NT2/D1 (cell line): ENCODE data around the gene TFF1.
A peak's percentile ranks its signal among the peaks of the same experiment; 100 is the strongest.

Experiments
- DNase-seq: peaks from one replicate; pipeline ENCODE4 v3.0.0-alpha.2; 2011; ENCODE audit warnings: low read depth, low spot score
- H3K27me3 ChIP-seq: 2 replicates; pipeline ENCODE4 v1.6.0; 2011; ENCODE audit warnings: mild to moderate bottlenecking; ENCODE audit not compliant: insufficient read length, insufficient read depth
- H3K36me3 ChIP-seq: 2 replicates; pipeline ENCODE4 v1.6.1; 2011; ENCODE audit warnings: mild to moderate bottlenecking, low read length, mixed read lengths; ENCODE audit not compliant: insufficient read depth, insufficient read length
- H3K4me1 ChIP-seq: 2 replicates; pipeline ENCODE4 v1.5.1; 2011; ENCODE audit not compliant: insufficient read depth, insufficient read length
- H3K4me3 ChIP-seq: 2 replicates; pipeline ENCODE4 v1.5.1; 2011; ENCODE audit warnings: low read depth; ENCODE audit not compliant: insufficient read length
- H3K9ac ChIP-seq: 2 replicates; pipeline ENCODE4 v1.6.0; 2011; ENCODE audit warnings: low read depth; ENCODE audit not compliant: insufficient read length
- H3K9me3 ChIP-seq: 2 replicates; pipeline ENCODE4 v1.5.1; 2011; ENCODE audit warnings: mild to moderate bottlenecking, low read length; ENCODE audit not compliant: insufficient read depth
- SUZ12 ChIP-seq: IDR thresholded peaks from 2 replicates; pipeline ENCODE4 v1.6.1; 2011; ENCODE audit not compliant: insufficient read length, insufficient read depth; ENCODE audit errors: extremely low read depth
- YY1 ChIP-seq: IDR thresholded peaks from 2 replicates; pipeline ENCODE4 v1.6.1; 2011; ENCODE audit not compliant: insufficient read length, insufficient read depth
- ZNF274 ChIP-seq: IDR thresholded peaks from 2 replicates; pipeline ENCODE4 v1.6.1; 2011; ENCODE audit warnings: mild to moderate bottlenecking, low read depth, low read length

Gene TFF1

DNA sequence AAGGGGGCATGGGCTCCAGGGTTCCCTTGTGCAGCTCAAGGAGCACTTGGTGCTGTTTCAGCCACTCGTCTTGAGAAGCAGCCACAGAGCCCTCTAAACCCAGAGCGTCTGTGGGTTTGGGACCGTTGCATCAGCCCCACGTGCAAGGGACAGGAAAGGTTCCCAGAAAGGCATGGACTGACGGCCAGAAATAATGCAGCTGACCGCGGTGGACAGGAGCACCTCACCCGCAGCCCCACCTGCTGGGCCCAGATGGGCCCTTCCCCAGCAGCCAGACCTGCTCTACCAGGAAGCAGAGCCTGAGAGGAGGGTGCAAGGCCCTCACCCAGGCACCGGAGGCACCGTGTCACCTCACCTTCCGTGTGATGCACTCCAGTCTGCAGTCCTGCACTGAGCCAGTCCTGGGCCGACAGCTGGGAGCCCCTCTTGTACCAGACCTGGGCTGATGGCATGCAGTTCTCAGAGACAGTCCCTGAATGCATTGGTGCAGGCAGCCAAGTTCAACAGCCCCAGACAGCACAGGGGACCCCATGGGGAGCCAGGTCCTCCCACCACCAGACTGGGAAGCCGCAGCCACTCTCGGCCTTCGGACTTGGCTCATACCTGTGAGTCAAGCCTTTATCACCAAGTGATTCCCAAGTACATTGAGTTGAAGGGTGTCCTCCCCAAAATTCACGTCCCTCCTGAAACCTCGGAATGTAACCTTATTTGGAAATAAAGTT lies 46.3 kb downstream of the TFF1 start:
- H3K4me3 ChIP-seq: no peak overlapping the region
- no peaks in the 10 kb centered on the region for H3K36me3 ChIP-seq
- DNase-seq: no peak
- H3K9ac ChIP-seq: no peak overlapping the region
- TF ChIP-seq SUZ12 (no peak), YY1 (no peak), ZNF274 (no peak)
- no peaks in the 10 kb centered on the region for H3K27me3 ChIP-seq
- H3K9me3 ChIP-seq: no peaks in the 10 kb centered on the region
- peaks cover 38% of the 10 kb centered on the region for H3K4me1 ChIP-seq

DNA sequence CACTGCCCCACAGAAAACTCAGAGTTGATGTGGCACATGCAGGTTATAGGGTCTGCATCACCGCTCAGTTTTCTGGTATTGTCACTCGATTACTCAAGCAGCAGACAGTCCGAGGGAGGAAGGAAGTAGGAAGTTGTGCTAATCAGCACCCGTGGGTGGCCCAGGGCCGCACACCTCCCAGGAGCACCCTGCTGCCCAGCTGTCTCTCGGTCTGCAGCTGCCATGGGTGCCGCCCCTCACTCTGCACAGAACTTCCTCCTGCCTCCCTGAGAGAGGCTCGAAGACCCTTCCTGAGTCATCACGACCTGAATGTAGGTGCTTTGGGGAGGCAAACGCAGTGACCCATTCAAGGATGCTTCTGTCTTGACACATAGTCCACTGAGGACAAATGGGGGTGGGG lies 47.0 kb downstream of the TFF1 start:
- Histone ChIP-seq H3K4me3 (no peak overlapping the region), H3K4me1 (peaks cover 39% of the 10 kb centered on the region), H3K9me3 (no peaks in the 10 kb centered on the region), H3K9ac (no peak overlapping the region), H3K36me3 (no peaks in the 10 kb centered on the region), H3K27me3 (no peaks in the 10 kb centered on the region)
- TF ChIP-seq YY1 (no peak), ZNF274 (no peak), SUZ12 (no peak)
- no peak for DNase-seq

DNA sequence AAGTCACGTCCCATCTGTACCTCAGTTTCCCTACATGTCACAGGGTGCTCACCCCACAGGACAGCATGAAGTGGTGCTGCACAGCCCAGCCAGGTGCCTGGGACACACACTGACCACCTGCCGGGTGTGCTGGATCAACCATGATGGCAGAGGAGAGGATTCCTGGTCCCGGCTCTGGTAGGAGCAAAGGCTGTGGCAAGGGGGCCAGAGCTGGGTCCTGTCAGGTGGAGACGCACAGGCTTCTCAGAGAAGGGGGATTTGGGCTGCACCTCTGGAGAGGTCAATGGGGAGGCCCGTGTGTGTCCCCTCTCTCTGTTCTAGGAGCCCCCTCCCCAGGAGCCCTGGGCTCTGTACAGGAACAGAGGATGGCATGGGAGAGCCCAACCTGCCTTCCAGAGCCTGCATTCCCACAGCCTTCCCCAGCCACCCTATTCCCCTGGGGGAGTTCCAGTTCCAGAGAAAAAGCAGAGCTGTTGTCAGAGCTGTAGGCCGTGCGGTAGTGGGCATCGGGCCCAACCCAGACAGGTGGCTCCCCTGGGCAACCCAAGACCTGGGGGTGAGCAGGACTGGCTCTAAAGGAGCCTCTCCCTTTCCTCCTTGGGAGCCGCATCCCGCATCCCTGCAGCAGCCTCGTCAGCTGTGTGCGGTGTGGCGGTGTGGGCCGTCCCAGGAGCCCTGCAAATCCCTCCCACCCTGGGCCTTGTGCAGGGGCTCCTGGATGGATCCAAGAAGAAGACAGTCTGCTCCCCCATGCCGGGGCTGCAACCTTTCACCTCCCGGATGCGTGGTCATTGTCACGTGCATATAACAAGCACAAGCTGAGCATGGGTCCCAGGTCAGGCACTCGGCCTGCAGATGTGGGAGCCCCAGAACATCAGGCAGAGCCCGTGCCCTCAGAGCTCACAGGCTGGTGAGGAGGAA lies 48.2 kb downstream of the TFF1 start:
- Histone ChIP-seq H3K36me3 (no peaks in the 10 kb centered on the region), H3K9ac (no peak overlapping the region), H3K9me3 (no peaks in the 10 kb centered on the region), H3K4me1 (peaks cover 45% of the 10 kb centered on the region), H3K27me3 (no peaks in the 10 kb centered on the region), H3K4me3 (no peak overlapping the region)
- no peak for DNase-seq
- TF ChIP-seq SUZ12 (no peak), ZNF274 (no peak), YY1 (no peak)

DNA sequence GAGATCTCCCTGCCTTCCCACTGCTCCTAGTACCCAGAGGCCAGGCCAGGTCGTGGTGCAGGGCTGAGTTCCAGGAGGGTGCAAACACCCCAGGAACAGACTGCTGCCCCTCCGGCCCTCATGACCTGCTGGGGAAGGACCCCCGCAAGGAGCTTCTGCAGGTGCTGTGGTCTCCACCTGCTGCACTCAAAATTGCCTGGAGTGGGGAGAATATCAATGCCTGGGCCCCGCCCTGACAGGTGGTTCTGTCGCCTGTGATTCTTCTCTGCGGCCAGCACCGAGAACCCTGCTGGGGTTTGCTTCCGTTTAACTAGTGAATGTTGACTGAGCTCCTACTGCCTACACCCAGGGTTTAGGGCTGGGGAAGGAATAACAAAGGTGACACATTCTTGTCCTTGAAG lies 49.0 kb downstream of the TFF1 start:
- Histone ChIP-seq H3K9me3 (no peaks in the 10 kb centered on the region), H3K36me3 (no peaks in the 10 kb centered on the region), H3K4me3 (no peak overlapping the region), H3K9ac (no peak overlapping the region), H3K27me3 (no peaks in the 10 kb centered on the region), H3K4me1 (peaks cover 51% of the 10 kb centered on the region)
- DNase-seq: no peak
- TF ChIP-seq YY1: no peak
- no peak for TF ChIP-seq SUZ12
- no peak for TF ChIP-seq ZNF274

DNA sequence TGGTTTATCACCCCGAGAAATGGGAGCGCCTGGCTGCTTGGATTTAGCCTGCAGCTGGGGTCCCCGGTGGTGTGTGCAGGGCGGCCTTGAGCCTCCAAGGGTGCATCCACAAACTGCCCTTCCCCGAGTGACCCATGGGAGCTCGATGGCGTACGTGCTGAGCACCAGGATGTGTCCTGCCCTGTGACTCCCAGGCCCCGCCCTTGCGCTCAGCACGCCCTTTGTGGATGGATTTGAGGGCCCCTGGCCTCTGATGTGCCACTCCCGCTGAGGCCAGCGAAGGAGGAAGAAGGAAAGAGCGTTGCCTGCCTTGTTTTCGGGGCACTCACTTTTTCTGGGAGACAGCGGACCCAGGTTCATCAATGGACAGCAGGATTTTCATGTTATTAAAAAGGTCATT lies 49.4 kb downstream of the TFF1 start:
- TF ChIP-seq ZNF274 (no peak), SUZ12 (no peak), YY1 (no peak)
- Histone ChIP-seq H3K9ac (no peak overlapping the region), H3K4me1 (peaks cover 54% of the 10 kb centered on the region), H3K27me3 (peaks cover 3% of the 10 kb centered on the region), H3K4me3 (no peak overlapping the region), H3K9me3 (no peaks in the 10 kb centered on the region), H3K36me3 (no peaks in the 10 kb centered on the region)
- DNase-seq: no peak

DNA sequence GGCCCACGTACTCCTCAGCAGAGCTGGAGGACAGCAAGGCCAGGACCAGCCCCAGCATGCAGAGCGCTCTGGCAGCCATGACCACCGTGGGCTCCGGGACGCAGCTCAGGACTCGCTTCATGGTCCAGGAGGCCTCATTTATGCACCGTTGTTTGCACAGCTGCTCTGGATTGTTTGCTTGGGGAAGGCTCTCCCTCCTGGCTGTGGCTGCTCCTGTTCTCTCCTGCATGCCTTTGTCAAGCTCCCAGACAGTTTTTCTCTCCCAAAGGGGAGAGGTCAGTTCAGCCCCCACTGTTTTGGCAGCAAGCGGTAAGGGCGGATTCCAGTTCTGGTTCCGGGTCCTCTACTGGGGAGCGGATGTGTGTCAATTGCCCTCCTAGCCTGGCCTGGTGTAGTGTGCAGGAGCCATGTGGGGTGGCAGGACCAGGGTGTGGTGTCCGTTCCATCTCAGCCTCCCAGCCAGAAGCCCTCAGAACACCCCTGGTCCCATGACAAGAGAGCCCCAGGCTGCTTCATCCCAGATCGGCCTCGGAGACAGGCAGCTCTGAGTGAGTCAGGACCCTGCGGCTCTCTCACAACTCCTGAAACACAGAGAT lies 50.9 kb downstream of the TFF1 start, which contains the start of gene TFF3:
TSS of gene TFF3 (minus strand) at position 114 of the 596 bp plus-strand sequence. CDS start at position 79, 35 bp downstream.
- DNase-seq: no peak
- Histone ChIP-seq H3K4me3 (no peak within 1 kb of the TSS), H3K36me3 (no peaks in the 10 kb centered on the region), H3K9ac (peak within 1 kb of the TSS; percentile 25), H3K27me3 (peaks cover 3% of the 10 kb centered on the region), H3K4me1 (peaks cover 63% of the 10 kb centered on the region), H3K9me3 (no peaks in the 10 kb centered on the region)
- TF ChIP-seq SUZ12 (no peak), ZNF274 (no peak), YY1 (no peak)
